ENCODE data around the gene BBS5.

BBS5 gene

GRCh38 chr2:169479257-169480078 is at the start of gene BBS5 (continued):
- TF ChIP-seq ZNF518A (tag by site-specific recombination; conservative IDR thresholded peaks at IDR 0.05; ENCODE audit: low read depth) = no peak
- TF ChIP-seq MYNN (tag by site-specific recombination; IDR thresholded peaks at IDR 0.05; ENCODE audit: borderline replicate concordance) = no peak
- TF ChIP-seq HOXA7 (CRISPR knock-in tag; IDR thresholded peaks at IDR 0.05; ENCODE audit: borderline replicate concordance) = no peak
- TF ChIP-seq ZNF391 (tag by site-specific recombination; IDR thresholded peaks at IDR 0.05; ENCODE audit: borderline replicate concordance, low read depth) = no peak
- no peak for TF ChIP-seq ZNF157 (tag by site-specific recombination; IDR thresholded peaks at IDR 0.05)
- TF ChIP-seq ZNF549 (tag by site-specific recombination; IDR thresholded peaks at IDR 0.05) = no peak
- peak; percentile 20; the same call in 1 of the 2 replicates for TF ChIP-seq ZNF654 (tag by site-specific recombination; IDR thresholded peaks at IDR 0.05; ENCODE audit: low read depth)
- TF ChIP-seq GLIS2 (tag by site-specific recombination; IDR thresholded peaks at IDR 0.05) = 0 out of 2 replicates have a peak, but pooled peaks have one; percentile 14
- TF ChIP-seq ZNF26 (tag by site-specific recombination; IDR thresholded peaks at IDR 0.05) = no peak
- no peak for TF ChIP-seq ZNF148 (tag by site-specific recombination; IDR thresholded peaks at IDR 0.05; ENCODE audit: borderline replicate concordance)
- TF ChIP-seq SP7 (tag by site-specific recombination; IDR thresholded peaks at IDR 0.05) = peak; percentile 54; the same call in 1 of the 2 replicates
- TF ChIP-seq ZNF423 (tag by site-specific recombination; IDR thresholded peaks at IDR 0.05) = 0 out of 2 replicates have a peak, but pooled peaks have one; percentile 15
- TF ChIP-seq ZNF48 (tag by site-specific recombination; IDR thresholded peaks at IDR 0.05) = no peak
- 0 out of 2 replicates have a peak, but pooled peaks have one; percentile 14 for TF ChIP-seq KLF9 (tag by site-specific recombination; IDR thresholded peaks at IDR 0.05; ENCODE audit: low read depth)
- no peak for TF ChIP-seq ZNF76 (tag by site-specific recombination; IDR thresholded peaks at IDR 0.05; ENCODE audit: borderline replicate concordance, low read depth)
- no peak for TF ChIP-seq ZNF426 (tag by site-specific recombination; IDR thresholded peaks at IDR 0.05)
- no peak for TF ChIP-seq ZNF239 (tag by site-specific recombination; IDR thresholded peaks at IDR 0.05)
- no peak for TF ChIP-seq ZFP3 (tag by site-specific recombination; IDR thresholded peaks at IDR 0.05; ENCODE audit: low read depth)
- TF ChIP-seq ZNF580 (tag by site-specific recombination; IDR thresholded peaks at IDR 0.05) = 0 out of 2 replicates have a peak, but pooled peaks have one; percentile 28
- TF ChIP-seq MZF1 (tag by site-specific recombination; IDR thresholded peaks at IDR 0.05; ENCODE audit: borderline replicate concordance) = no peak
- peak; percentile 6; the same call in 1 of the 2 replicates for TF ChIP-seq ZIC2 (tag by site-specific recombination; IDR thresholded peaks at IDR 0.05)
- TF ChIP-seq ZXDB (tag by site-specific recombination; IDR thresholded peaks at IDR 0.05) = peak; percentile 63
- peak; percentile 50; the same call in 1 of the 2 replicates for TF ChIP-seq GLIS1 (tag by site-specific recombination; IDR thresholded peaks at IDR 0.05)
- peak; percentile 90 for TF ChIP-seq PRDM4 (tag by site-specific recombination; IDR thresholded peaks at IDR 0.05)
- peak; percentile 91 for TF ChIP-seq ZBTB20 (tag by site-specific recombination; IDR thresholded peaks at IDR 0.05)
- peak; percentile 74 for TF ChIP-seq ZNF2 (tag by site-specific recombination; IDR thresholded peaks at IDR 0.05)
